GM19397 (cell line): ENCODE results near the gene SRC.

Source experiments
- ATAC-seq: cut with Tn5 transposase; IDR thresholded peaks from one replicate; pipeline ENCODE4 v1.9.1; 2021; ENCODE audit warnings: mild to moderate bottlenecking, moderate library complexity; ENCODE audit not compliant: unreplicated experiment

The SRC gene

GRCh38 chr20:37379967-37380828 is 34.3 kb downstream of the SRC start:
- no peak for ATAC-seq

DNA sequence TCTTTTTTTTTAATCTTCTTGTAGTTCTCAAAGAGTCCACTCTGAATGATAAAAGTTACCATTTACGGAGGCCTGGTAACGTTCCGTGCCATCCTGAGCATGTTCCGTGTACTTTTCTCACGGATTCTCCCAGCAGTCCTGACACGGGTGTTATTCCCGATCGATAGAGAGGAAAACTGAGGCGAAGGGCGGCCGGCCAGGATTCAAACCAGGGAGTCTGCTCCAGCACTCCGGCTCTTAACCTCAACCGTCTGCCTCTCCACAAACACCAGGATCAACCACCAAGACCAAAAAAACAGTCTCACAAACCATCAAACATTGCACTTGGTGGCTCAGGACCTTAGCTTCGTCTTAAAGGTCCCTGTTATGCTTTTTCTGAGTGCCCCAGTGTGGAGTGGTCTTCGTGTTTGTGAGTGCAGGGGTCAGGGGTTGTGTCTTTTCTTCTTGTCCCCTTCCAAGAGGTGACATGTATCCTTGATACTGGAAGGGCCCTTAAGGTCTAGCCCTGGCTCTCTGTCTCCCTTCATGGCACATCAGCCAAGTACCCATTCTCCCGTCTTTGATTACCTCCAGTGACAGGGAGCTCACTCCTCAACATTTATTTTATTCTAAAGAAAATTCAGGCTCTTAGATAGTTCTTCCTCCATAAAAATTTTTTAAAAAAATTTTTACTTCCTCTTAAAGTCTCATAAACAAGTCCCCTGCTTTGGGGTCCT is 35.1 kb downstream of the SRC start:
- ATAC-seq = no peak

- no peak for ATAC-seq
Observed at GRCh38 chr20:37381621-37382471, 35.9 kb downstream of the SRC start.

- no peak for ATAC-seq
Observed at GRCh38 chr20:37382482-37383120, 36.7 kb downstream of the SRC start.

DNA sequence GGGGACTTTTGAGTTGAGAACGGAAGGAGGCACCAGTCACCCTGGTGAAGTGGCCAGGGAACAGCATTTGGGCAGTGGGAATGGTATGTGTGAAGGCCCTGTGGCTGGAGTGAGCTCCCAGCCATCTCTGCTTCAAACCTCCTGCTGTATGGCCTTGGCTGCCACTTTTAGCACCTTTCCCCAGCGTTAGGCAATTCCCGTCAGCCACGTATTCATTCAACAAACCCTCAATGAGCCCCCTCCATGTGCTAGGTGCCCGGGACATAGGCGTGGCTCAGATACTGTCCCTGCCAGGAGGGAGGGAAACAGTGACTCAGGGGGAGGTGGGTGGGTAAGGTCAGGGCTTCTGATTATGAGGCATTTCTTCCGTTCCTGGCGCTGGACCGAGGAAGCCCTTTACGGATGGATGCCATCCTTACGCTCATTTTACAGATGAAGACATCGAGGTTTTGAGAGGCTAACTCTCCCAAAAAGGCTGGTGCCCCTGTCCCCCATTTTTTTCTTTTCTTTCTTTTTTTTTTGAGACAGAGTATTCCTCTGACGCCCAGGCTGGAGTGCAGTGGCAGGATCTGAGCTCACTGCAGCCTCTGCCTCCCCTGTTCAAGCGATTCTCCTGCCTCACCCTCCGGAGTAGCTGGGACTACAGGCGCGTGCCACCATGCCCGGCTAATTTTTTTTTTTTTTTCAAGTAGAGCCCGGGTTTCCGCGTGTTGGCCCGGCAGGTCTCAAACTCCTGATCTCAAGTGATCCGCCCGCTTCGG is 37.5 kb downstream of the SRC start:
- no peak for ATAC-seq

- peak; percentile 61 for ATAC-seq
Observed at GRCh38 chr20:37384683-37385174, 38.8 kb downstream of the SRC start.

DNA sequence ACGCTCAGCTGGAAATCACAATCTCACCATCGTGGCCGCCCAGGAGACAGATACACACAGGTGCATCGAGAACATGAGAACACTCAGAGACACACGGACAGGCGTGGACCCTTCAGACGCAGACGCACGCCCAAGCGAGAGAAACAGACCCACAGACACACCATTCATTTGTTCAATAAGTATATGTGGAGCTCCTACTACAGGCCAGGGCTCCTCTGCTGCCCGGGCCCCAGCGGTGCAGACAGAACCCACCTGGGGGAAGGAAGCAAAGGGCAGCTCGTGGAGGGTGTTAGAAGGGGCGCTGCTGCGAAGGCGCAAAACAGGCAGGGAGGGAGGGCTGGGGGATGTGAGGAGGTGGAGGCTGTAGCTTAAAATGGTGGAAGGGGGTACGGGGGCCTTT is 39.2 kb downstream of the SRC start:
- ATAC-seq = no peak

GRCh38 chr20:37385659-37386504 is 39.9 kb downstream of the SRC start:
- no peak for ATAC-seq

- ATAC-seq = no peak
Observed at GRCh38 chr20:37386505-37387251, 40.7 kb downstream of the SRC start.

GRCh38 chr20:37387519-37388269 is 41.8 kb downstream of the SRC start:
- ATAC-seq = no peak

DNA sequence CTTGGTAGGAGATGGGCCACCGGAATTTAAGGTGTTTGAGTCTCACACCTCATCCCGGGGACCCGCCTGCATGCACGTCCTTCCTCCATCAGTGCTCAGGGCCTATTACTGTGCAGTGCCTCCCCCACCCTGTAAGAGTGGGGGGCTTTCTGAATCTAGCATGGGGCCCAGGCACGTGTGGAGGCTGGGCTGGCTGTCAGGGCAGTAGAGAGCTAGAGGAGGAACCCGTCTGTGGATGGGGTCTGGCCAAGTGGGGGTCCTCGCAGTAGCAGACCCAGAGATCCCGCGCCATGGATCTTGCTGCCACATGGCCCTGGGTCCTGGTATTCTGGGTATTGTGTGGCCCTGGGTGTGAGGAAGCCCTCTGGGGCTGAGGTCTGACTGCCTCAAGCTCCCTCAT is 42.9 kb downstream of the SRC start:
- no peak for ATAC-seq

GRCh38 chr20:37389241-37389747 is 43.4 kb downstream of the SRC start:
- no peak for ATAC-seq

DNA sequence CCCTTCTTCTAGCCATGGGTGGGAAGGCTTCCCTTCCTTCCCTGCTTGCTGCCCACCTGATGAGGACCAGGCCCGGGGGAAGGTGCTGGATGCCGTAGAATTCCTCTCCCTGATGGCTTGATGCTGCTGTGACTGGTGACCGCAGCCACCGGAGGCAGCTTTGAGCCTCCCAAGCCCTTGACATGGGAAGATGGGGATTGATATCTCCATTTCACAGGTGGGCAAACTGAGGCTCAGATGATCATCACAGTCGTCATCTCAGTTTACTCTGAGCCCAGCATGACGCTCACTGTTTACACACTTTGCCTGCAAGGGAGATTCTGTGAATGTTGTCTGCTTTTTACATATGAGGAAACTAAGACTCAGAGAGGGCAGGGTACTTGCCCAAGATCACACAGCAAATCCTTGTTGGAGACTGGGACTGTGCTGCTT is 43.9 kb downstream of the SRC start:
- ATAC-seq = no peak

DNA sequence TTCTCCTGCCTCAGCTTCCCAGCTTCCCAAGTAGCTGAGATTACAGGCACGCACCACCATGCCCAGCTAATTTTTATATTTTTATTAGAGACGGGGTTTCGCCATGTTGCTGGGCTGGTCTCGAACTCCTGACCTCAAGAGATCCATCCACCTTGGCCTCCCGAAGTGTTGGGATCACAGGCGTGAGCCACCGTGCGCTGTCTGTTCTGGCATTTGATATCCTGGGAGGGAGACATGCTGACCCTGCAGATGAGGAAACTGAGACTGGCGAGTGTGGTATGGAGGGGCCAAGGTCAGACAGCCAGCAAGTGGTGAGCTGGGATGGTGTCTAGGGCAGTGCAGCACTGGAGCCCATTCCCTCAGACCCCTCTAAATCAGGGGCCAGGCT is 44.6 kb downstream of the SRC start:
- ATAC-seq = no peak

- ATAC-seq = no peak
Observed at GRCh38 chr20:37390891-37391525, 45.1 kb downstream of the SRC start.

- no peak for ATAC-seq
Observed at GRCh38 chr20:37392441-37393195, 46.7 kb downstream of the SRC start.
